ENCODE measurements around the gene CENPB.
A peak's percentile ranks its signal among the peaks of the same experiment; 100 is the strongest.

The CENPB gene

DNA sequence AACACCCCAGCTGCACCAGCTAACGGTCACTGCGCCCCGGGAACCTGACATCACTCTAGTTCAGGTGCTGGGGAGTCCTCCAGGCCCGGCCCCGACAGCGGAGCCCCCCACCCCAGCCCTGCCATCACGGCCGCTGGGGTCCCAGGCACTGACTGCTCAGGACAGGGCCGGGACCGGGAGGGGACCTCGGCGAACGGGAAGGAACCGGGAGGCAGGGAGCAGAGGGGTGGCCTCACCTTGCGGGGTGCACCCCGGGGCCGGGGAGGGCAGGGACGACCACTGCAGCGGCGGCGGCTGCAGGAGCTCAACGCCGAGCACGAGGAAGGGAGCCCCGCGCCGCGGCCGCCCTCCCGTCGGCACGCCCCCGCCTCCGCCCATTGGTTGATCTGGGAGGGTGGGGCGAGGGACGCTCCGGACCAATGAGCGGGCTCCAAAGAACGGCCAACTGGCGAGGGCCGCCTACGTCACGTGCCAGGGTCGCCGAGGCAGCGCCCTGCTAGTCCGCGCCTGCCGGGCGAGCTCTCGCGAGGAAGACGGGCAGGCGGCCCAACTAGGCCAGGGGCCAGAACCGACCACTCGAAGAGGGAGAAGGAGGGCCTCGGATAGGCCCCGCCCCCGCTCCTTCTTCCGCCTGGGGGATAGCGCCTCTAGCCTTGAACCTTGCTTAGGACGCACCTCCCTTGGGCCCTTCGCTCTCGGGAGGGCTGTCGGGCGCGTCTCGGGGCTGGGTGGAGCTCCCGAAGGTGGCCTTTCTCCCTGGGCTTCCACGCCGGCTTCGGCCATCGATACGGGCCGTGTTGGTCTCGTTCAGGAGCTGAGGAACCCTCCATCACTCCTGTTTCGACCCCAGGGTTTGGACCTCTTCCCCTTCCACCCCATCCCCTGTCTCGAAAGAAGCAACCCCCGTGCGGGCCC is 18.9 kb downstream of the CENPB start, which contains the start of gene ADISSP:
Gene ADISSP, minus strand, starts transcription at position 327 of the 915 bp plus-strand sequence. CDS start 7,653 bp downstream, outside the sequence.
- H3K4me1 ChIP-seq (ENCODE audit: control insufficient read depth in 2 of 2, insufficient read depth in 2 of 2, low read length in 2 of 2) = peaks cover 13 to 31% of the 10 kb centered on the region in 2 donors
- H3K4me3 ChIP-seq (ENCODE audit: low read length in 2 of 2) = peak within 1 kb of the TSS; percentile 86 to 87
- no peaks in the 10 kb centered on the region for H3K36me3 ChIP-seq (ENCODE audit: control insufficient read depth in 2 of 2, insufficient read depth in 2 of 2, low read length in 2 of 2)
- H3K27me3 ChIP-seq (ENCODE audit: control insufficient read depth in 2 of 2, insufficient read depth in 2 of 2, low read length in 2 of 2) = no peaks in the 10 kb centered on the region
- H3K9ac ChIP-seq (ENCODE audit: low read depth in 1 of 2, low read length in 2 of 2) = peak within 1 kb of the TSS; percentile 83 to 86
- peak within 1 kb of the TSS; percentile 91 to 94 for H3K27ac ChIP-seq (ENCODE audit: low read depth in 2 of 2, low read length in 2 of 2)
- no peaks in the 10 kb centered on the region for H3K9me3 ChIP-seq (ENCODE audit: control insufficient read depth in 2 of 2, low read length in 2 of 2)

DNA sequence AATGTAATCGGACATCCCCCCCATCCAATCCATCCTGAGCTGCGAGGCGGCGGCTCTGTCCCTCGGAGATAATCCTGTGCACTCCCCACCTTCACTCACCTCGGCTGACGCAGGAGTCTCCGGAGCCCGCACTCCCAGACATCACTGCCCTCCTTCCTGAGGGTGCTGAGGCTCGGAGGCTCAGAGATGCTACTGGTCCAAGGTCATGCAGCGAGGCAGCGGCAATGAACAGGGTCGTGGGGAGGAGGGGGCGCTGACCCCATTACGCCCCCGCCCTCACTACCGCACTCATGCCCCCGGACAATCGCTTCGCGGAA is 19.5 kb downstream of the CENPB start:
- Histone ChIP-seq H3K4me1 (ENCODE audit: control insufficient read depth in 2 of 2, insufficient read depth in 2 of 2, low read length in 2 of 2) (peaks cover 13 to 31% of the 10 kb centered on the region in 2 donors), H3K36me3 (ENCODE audit: control insufficient read depth in 2 of 2, insufficient read depth in 2 of 2, low read length in 2 of 2) (no peaks in the 10 kb centered on the region), H3K9ac (ENCODE audit: low read depth in 1 of 2, low read length in 2 of 2) (peak overlapping the region; percentile 56 to 86), H3K9me3 (ENCODE audit: control insufficient read depth in 2 of 2, low read length in 2 of 2) (no peaks in the 10 kb centered on the region), H3K4me3 (ENCODE audit: low read length in 2 of 2) (peak overlapping the region; percentile 80 to 87), H3K27me3 (ENCODE audit: control insufficient read depth in 2 of 2, insufficient read depth in 2 of 2, low read length in 2 of 2) (no peaks in the 10 kb centered on the region), H3K27ac (ENCODE audit: low read depth in 2 of 2, low read length in 2 of 2) (peak overlapping the region in 1 of 2 donors; percentile 9)

DNA sequence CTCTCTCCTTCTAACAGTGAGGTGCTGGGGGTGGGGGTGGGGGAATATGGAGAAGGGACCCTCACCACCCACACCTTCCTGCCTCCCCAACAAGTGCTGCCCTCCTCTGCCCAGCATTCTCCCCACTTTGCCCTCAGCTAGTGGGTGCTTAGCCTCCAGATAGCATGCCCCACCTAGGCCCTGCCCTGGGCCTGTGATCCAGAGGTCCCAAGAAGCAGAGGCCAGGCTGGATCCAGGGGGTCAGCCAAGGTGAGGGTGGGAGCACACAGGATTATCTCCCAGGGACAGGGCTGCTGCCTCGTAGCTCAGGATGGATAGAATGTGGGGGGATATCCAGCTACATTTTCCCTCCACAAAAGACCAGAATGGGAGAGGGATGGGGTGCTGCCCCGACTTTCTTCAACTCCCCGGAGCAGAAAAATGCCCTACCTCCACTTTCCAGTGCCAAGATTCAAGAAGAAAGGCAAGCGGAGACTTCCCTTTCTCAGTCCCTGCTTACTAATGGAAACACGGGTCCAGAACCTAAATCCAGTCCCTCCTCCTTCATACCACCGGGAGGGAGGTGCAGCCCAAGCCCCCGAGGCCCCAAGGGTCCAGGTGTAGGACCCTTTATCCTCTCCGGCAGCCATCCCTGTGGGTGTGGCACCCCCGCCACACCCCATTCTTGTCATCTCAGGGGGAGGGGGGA is 20.0 kb downstream of the CENPB start:
- H3K9ac ChIP-seq (ENCODE audit: low read depth in 1 of 2, low read length in 2 of 2) = peak overlapping the region; percentile 56 to 86
- H3K4me3 ChIP-seq (ENCODE audit: low read length in 2 of 2) = peak overlapping the region; percentile 80 to 87
- H3K27ac ChIP-seq (ENCODE audit: low read depth in 2 of 2, low read length in 2 of 2) = peak overlapping the region in 1 of 2 donors; percentile 9
- H3K9me3 ChIP-seq (ENCODE audit: control insufficient read depth in 2 of 2, low read length in 2 of 2) = no peaks in the 10 kb centered on the region
- H3K36me3 ChIP-seq (ENCODE audit: control insufficient read depth in 2 of 2, insufficient read depth in 2 of 2, low read length in 2 of 2) = no peaks in the 10 kb centered on the region
- H3K27me3 ChIP-seq (ENCODE audit: control insufficient read depth in 2 of 2, insufficient read depth in 2 of 2, low read length in 2 of 2) = no peaks in the 10 kb centered on the region
- H3K4me1 ChIP-seq (ENCODE audit: control insufficient read depth in 2 of 2, insufficient read depth in 2 of 2, low read length in 2 of 2) = peaks cover 13 to 31% of the 10 kb centered on the region in 2 donors

DNA sequence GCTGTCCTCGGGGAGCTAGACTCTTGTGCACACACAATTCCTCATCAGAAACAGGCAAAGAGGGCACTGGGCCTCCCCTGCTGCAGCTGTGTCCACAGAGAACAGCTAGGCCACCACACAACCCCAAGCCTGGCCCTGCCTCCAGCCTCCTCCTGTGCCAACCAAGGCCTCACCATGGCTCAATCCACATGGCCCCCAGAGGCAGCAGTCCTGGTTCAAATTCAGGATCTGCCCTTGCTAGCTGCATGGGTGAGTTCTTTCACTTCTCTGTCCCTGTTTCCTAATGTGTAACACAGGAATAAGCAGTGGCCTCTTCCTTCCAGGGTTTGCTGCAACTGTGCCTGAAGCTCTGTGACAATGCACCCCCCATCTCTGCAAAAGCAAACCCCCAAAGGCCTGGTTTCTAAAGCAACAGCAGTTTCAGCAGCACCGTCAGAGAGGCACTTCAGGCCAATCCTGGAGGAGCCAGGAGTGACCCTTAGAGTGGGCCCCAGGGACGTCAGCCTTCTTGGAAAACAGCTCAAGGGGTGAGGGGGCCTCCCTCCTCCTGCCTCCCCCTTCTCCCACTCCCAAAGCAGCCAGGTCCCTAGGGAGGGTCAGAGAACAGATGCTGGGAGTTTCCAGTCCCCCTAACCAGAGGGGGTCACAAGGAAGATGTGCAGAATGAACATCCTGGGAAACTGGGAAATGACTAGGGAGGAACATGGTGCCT is 21.2 kb downstream of the CENPB start:
- no peaks in the 10 kb centered on the region for H3K27me3 ChIP-seq (ENCODE audit: control insufficient read depth in 2 of 2, insufficient read depth in 2 of 2, low read length in 2 of 2)
- H3K4me1 ChIP-seq (ENCODE audit: control insufficient read depth in 2 of 2, insufficient read depth in 2 of 2, low read length in 2 of 2) = peaks cover 13 to 31% of the 10 kb centered on the region in 2 donors
- no peaks in the 10 kb centered on the region for H3K9me3 ChIP-seq (ENCODE audit: control insufficient read depth in 2 of 2, low read length in 2 of 2)
- H3K9ac ChIP-seq (ENCODE audit: low read depth in 1 of 2, low read length in 2 of 2) = no peak overlapping the region
- H3K4me3 ChIP-seq (ENCODE audit: low read length in 2 of 2) = no peak overlapping the region
- no peaks in the 10 kb centered on the region for H3K36me3 ChIP-seq (ENCODE audit: control insufficient read depth in 2 of 2, insufficient read depth in 2 of 2, low read length in 2 of 2)
- no peak overlapping the region for H3K27ac ChIP-seq (ENCODE audit: low read depth in 2 of 2, low read length in 2 of 2)

DNA sequence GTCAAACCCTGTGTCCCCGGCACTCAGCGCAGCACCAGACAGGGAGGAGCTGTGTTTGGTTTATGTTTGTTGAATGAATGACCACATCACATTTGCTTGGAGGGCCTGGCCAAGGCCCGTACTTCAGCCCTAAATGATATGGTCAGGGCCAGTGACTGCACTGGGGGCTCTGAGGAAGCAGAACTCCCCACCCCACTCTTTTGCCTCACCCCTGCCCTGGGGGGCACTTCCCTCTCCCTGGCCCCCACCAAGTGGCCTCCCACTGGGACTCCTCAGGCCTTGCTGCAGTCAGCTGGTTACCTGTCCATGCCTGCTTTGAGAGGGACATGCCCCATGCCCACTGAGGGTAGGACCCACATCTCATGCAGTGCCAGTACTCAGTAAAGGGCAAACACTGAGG is 21.9 kb downstream of the CENPB start:
- no peaks in the 10 kb centered on the region for H3K27me3 ChIP-seq (ENCODE audit: control insufficient read depth in 2 of 2, insufficient read depth in 2 of 2, low read length in 2 of 2)
- no peaks in the 10 kb centered on the region for H3K9me3 ChIP-seq (ENCODE audit: control insufficient read depth in 2 of 2, low read length in 2 of 2)
- H3K36me3 ChIP-seq (ENCODE audit: control insufficient read depth in 2 of 2, insufficient read depth in 2 of 2, low read length in 2 of 2) = no peaks in the 10 kb centered on the region
- no peak overlapping the region for H3K9ac ChIP-seq (ENCODE audit: low read depth in 1 of 2, low read length in 2 of 2)
- H3K27ac ChIP-seq (ENCODE audit: low read depth in 2 of 2, low read length in 2 of 2) = no peak overlapping the region
- peaks cover 13 to 31% of the 10 kb centered on the region in 2 donors for H3K4me1 ChIP-seq (ENCODE audit: control insufficient read depth in 2 of 2, insufficient read depth in 2 of 2, low read length in 2 of 2)
- H3K4me3 ChIP-seq (ENCODE audit: low read length in 2 of 2) = no peak overlapping the region

DNA sequence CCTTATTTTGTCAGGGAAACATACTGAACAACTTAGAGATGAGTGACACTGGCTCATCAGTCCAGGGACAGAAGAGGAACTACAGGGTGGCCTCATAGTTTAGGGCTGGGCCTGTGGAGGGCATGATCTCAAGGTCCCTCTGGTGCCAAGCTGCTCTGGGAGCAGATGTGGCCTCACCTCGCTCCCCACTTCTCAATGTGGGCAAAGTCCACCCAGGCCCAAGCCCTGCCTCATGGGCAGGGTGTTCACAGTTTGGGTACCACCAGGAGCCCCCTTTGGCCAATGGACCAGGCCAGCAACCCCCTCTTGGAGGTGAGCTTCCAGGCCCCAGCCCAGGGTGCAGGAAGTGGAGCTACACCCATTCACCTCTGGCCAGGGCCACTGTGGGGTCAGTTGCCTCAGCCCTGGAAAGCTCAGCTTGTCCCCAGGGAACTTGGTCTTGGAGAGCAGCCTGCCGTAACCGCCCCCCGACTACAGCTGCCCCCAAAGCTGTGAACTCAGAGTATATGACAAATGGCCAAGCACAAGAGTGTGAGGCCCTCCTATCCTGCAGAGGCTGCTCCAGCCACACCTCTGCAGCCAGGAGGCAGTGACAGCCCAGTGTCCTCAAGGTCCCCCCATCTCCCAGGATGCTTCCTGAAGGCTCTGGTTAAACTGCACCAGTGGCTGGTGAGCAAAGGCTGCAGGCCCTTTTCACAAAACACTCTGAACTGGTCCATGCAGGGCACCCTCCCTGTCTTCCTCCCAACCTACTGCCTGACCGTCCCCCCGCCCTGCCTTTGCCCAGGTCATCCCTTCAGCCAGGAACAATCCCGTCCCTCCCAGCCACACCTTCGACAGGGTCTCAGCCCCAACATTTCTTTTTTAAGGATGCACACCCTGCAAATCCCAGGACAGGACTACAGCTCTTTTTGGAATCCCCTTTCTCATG is 22.6 kb downstream of the CENPB start:
- H3K4me3 ChIP-seq (ENCODE audit: low read length in 2 of 2) = no peak overlapping the region
- no peaks in the 10 kb centered on the region for H3K27me3 ChIP-seq (ENCODE audit: control insufficient read depth in 2 of 2, insufficient read depth in 2 of 2, low read length in 2 of 2)
- H3K9ac ChIP-seq (ENCODE audit: low read depth in 1 of 2, low read length in 2 of 2) = no peak overlapping the region
- H3K36me3 ChIP-seq (ENCODE audit: control insufficient read depth in 2 of 2, insufficient read depth in 2 of 2, low read length in 2 of 2) = no peaks in the 10 kb centered on the region
- peaks cover 13 to 30% of the 10 kb centered on the region in 2 donors for H3K4me1 ChIP-seq (ENCODE audit: control insufficient read depth in 2 of 2, insufficient read depth in 2 of 2, low read length in 2 of 2)
- H3K27ac ChIP-seq (ENCODE audit: low read depth in 2 of 2, low read length in 2 of 2) = no peak overlapping the region
- H3K9me3 ChIP-seq (ENCODE audit: control insufficient read depth in 2 of 2, low read length in 2 of 2) = no peaks in the 10 kb centered on the region

DNA sequence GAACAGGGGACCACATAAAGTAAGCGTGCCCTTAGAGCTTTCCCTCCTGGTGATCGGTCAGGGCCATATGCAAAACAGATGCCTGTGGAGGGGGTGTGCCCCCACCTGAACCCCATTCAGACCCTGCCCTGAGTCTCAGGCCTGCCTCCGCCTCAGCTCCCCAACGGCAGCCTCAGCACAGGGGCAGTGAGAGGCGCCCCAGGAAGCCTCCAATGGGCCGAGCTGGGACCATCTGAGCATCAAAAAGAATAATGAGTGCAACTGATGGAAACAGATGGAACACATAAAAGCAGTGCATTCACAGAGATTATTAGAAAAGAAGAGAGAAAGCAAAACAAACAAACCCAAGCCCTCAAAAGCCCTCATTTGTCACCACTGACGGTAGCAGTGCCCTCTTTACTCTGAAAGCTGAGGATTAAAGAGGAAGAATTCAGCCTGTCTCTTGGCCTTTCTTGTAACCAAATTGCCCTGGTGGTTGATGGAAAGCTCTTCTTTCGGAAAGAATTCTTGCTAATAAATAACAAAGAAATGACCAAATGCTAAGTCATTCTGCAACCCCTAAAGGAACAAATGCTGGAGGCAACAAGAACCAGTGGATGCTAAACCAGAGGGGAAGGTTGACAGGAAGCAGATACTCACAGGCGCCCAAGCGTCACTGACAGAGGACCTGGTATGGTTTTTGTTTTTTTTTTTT is 25.7 kb downstream of the CENPB start:
- no peak overlapping the region for H3K9ac ChIP-seq (ENCODE audit: low read depth in 1 of 2, low read length in 2 of 2)
- H3K4me1 ChIP-seq (ENCODE audit: control insufficient read depth in 2 of 2, insufficient read depth in 2 of 2, low read length in 2 of 2) = peaks cover 0 to 4% of the 10 kb centered on the region in 2 donors
- no peak overlapping the region for H3K27ac ChIP-seq (ENCODE audit: low read depth in 2 of 2, low read length in 2 of 2)

DNA sequence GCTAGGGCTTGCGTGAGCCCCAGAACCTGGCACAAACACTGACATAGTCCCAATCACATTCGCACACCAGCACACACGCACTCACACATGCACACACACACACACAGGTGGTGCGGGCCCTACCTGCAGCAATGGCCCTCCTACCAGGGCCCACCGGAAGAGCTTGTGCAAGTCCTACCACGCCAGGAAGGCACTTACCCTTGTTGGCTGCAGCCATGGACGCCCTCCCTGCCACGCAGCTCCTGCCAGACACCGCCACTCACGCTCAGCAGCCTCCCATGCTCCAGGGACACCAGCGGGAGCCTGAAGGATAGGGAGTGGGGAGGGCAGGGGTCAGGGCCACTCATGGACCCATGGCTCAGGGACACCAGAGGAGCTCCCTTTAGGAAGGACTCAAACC is 26.7 kb downstream of the CENPB start:
- no peak overlapping the region for H3K27ac ChIP-seq (ENCODE audit: low read depth in 2 of 2, low read length in 2 of 2)
- no peak overlapping the region for H3K9ac ChIP-seq (ENCODE audit: low read depth in 1 of 2, low read length in 2 of 2)
- no peaks in the 10 kb centered on the region for H3K27me3 ChIP-seq (ENCODE audit: control insufficient read depth in 2 of 2, insufficient read depth in 2 of 2, low read length in 2 of 2)
- H3K4me3 ChIP-seq (ENCODE audit: low read length in 2 of 2) = no peak overlapping the region
- H3K36me3 ChIP-seq (ENCODE audit: control insufficient read depth in 2 of 2, insufficient read depth in 2 of 2, low read length in 2 of 2) = peaks cover 0 to 9% of the 10 kb centered on the region in 2 donors
- no peaks in the 10 kb centered on the region for H3K9me3 ChIP-seq (ENCODE audit: control insufficient read depth in 2 of 2, low read length in 2 of 2)
- peaks cover 0 to 4% of the 10 kb centered on the region in 2 donors for H3K4me1 ChIP-seq (ENCODE audit: control insufficient read depth in 2 of 2, insufficient read depth in 2 of 2, low read length in 2 of 2)

More for the DNA sequence above, 25.7 kb downstream of the CENPB start:
- H3K4me3 ChIP-seq (ENCODE audit: low read length in 2 of 2) = no peak overlapping the region
- H3K36me3 ChIP-seq (ENCODE audit: control insufficient read depth in 2 of 2, insufficient read depth in 2 of 2, low read length in 2 of 2) = peaks cover 0 to 6% of the 10 kb centered on the region in 2 donors
- no peaks in the 10 kb centered on the region for H3K9me3 ChIP-seq (ENCODE audit: control insufficient read depth in 2 of 2, low read length in 2 of 2)
- H3K27me3 ChIP-seq (ENCODE audit: control insufficient read depth in 2 of 2, insufficient read depth in 2 of 2, low read length in 2 of 2) = no peaks in the 10 kb centered on the region

DNA sequence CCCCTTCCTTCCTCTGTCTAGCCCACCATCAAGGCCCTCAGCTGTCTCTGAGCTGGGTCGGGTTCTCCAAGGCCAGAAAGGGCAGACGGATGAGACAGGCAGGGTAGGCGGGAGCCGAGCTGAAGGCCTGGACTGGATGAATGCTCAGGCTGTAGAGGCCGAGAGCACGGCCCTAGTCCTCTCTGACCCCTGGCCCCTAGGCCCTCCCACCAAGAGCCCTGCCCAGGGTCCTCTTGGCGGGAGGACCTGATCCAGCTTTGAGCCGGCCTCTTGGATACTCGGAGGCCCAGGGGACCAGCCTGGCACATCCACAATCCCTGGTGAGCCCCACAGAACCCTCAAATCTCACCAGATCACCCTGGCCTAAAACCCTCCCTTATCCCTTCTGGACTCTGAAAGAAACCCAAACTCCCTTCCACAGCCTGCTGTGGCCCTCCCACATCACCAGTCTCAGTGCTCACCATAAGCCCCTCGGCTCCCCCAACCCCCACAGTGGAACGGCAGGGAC is 27.2 kb downstream of the CENPB start:
- H3K27ac ChIP-seq (ENCODE audit: low read depth in 2 of 2, low read length in 2 of 2) = no peak overlapping the region
- H3K9me3 ChIP-seq (ENCODE audit: control insufficient read depth in 2 of 2, low read length in 2 of 2) = no peaks in the 10 kb centered on the region
- peaks cover 0 to 4% of the 10 kb centered on the region in 2 donors for H3K4me1 ChIP-seq (ENCODE audit: control insufficient read depth in 2 of 2, insufficient read depth in 2 of 2, low read length in 2 of 2)
- no peaks in the 10 kb centered on the region for H3K27me3 ChIP-seq (ENCODE audit: control insufficient read depth in 2 of 2, insufficient read depth in 2 of 2, low read length in 2 of 2)
- H3K36me3 ChIP-seq (ENCODE audit: control insufficient read depth in 2 of 2, insufficient read depth in 2 of 2, low read length in 2 of 2) = peaks cover 0 to 10% of the 10 kb centered on the region in 2 donors
- H3K9ac ChIP-seq (ENCODE audit: low read depth in 1 of 2, low read length in 2 of 2) = no peak overlapping the region
- H3K4me3 ChIP-seq (ENCODE audit: low read length in 2 of 2) = no peak overlapping the region
